ENCODE measurements around the gene ARFGAP3.
"Not testable (repeated sequence)": the region's sequence is repeated elsewhere in the genome, so short reads cannot be mapped to it uniquely, and the experiment has no call there.

Gene ARFGAP3

DNA sequence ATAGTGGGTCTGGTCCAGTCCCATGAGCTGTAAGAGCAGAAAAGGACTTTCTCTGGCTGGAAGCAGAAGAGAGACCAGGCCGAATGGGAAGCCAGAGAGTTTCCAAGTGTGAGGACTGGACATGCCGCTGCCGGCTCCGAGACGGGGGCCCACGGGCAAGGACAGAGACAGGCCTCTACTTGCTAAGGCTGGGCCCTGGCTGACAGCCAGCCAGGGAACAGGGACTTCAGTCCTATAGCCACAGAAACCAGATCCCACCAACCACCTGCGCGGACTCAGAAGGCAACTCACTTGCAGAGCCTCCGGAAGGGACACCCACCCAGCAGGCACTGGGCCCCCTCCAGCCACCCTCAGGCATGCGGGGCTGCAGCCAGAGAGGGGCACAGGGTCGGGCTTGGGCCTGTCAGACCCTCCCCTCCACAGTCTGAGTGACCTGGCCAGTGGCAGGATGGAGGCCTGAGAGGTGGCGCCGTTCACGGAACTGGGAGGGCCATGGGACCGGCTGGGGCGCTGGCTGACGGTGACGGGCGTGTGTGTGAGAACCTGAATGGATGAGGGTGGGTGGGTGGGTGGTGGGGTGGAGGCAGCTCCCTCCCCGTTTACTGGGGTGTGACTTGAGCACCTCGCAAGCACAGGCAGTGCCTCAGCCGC lies 88.6 kb downstream of the ARFGAP3 start:
- DNase-seq (ENCODE audit: low read depth): no peak

DNA sequence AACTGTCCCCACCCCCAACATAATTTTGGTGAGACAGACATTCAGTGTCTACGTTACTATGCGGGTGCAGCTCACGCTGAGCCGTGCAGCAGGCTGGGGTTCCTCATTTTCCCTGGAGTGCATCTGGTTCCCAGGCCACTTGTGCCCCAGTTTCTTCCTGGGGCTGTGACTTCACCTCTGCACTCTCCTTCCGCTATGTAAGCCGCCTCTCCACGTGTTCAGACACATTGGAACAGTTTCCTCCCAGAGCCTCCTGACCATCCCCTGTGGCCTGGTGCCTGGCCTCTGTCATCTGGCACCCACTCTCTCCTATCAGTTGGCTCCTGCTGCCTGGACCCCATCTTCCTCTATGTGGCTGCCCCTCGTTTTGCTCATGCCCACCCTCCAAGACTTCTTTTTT lies 90.2 kb downstream of the ARFGAP3 start:
- no peak for DNase-seq (ENCODE audit: low read depth)

DNA sequence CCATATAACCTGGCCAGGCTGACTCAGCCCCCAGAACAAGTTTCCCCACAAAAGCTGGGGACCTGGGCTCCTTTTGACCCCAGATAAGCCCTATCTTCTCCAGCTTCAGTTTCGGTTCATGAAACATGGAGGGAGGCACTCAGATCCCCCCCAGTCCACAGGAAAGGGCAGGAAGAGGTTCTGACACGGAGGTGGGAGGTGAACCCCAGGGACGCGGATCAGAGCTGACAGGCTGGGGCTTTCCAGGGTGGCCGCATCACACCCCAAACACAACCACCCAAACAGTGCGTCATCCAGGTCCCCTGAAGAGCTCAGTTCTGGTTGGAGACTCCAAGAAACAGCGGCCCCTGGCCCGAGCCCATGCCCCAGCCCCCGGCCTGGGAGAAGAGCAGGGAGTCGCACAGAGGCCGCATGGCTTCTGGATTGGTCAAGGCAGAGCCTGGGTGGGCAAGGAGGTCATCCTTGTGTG lies 92.1 kb downstream of the ARFGAP3 start:
- no peak for DNase-seq (ENCODE audit: low read depth)

DNA sequence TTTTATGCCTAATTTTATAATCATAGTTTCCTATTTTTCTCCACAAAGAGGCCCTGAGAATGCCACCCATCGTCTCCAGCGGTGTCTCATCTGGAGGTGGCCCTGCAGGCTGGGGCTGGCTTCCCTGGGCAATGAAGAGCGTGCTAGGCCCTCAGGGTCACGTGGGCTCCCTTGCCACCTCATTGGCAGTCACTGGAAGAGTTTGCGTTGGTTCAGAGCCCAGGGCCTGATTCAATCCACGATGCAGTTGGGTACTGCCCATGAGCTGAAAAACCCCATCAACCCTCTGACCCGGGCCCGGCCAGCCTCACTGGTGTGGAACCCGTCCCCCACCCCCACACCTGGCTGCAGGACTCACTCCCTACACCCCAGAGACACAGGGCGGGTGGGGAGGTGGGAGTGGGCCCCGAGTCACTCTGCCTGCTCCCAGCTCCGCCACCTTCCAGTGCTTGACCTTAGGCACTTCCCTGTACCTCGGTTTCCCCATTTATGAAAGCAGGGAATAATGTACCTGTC lies 93.0 kb downstream of the ARFGAP3 start:
- DNase-seq (ENCODE audit: low read depth): no peak

DNA sequence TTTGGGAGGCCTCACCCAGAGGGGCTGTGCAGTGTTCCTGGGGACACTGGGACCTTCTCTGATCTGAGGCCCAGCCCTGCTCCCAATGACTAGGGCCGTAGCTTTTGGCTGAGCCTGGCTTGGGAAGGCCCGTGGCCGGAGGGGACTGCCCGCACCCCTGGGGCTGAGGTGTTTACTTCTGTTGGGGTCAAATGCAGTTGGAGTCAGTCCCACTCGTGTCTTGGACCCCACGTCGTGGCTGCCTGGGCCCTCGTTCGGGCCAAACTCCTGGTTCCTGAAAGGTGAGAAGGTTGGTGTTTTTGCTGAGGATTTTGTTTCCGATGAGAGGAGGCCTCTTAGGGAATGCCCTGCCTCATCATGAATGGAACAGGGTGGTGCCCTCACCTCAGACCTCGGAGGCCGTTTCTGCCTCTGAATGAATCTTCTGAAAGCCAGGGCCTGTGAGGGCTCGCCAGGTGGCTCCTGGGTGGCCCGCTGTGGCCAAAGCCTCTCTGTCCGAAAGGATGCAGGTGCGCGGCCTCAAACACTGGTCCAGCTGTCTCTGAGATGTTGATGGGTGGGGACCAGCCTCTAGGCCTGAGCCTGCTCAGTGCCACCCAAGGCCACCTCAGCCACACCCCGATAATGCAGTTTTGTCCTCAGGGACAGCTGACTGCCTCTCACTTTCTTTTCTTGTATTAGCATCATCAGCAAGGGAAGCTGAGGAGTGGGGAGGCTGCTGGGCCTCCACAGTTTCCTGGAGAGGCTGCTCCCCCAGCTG lies 96.1 kb downstream of the ARFGAP3 start:
- DNase-seq (ENCODE audit: low read depth): no peak

GRCh38 chr22:42758931-42759629 lies 98.0 kb downstream of the ARFGAP3 start:
- peak; percentile 22 for DNase-seq (ENCODE audit: low read depth)

DNA sequence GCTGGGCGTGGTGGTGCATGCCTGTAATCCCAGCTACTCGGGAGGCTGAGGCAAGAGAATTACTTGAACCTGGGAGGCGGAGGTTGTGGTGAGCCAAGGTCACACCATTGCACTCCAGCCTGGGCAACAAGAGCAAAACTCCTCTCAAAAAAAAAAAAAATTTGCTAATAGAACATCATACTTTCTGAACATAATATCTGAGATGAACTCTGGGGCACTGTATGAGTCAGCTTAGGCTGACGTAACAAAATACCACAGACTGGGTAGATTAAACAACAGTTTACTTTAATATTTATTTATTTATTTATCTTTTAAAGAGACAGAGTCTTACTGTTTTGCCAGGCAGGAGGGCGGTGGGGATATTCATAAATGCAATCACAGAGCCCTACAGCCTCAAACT lies 101.5 kb downstream of the ARFGAP3 start:
- DNase-seq (ENCODE audit: low read depth): peak; percentile 83

DNA sequence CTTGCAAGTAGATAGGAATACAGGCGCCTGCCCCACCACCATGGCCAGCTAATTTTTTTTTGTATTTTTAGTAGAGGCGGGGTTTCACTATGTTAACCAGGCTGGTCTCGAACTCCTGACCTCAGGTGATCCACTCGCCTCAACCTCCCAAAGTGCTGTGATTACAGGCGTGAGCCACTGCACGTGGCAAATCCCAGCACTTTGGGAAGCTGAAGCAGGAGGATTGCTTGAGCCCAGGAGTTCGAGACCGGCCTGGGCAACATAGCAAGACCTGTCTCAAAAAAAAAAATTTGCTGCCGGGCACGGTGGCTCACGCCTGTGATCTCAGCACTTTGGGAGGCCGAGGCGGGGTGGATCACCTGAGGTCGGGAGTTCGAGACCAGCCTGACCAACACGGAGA lies 102.0 kb downstream of the ARFGAP3 start:
- not testable (repeated sequence) for DNase-seq (ENCODE audit: low read depth)

DNA sequence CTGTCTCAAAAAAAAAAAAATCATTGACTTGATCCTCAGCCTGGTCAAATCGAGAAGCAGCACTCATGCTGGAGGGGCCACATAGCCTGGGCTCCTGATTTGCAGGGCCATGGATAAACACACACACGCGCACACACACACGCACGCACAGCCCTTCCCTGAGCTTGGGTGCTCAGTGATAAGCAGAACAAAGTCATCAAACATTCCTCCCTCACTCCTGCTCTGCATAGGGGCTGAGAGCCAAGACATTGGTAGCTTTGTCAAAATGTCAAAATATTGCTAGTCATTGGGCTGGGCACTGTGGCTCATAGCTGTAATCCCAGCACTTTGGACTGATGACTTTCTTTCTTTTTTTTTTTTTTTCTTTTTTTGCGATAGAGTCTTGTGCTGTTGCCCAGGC lies 102.4 kb downstream of the ARFGAP3 start:
- peak; percentile 39 for DNase-seq (ENCODE audit: low read depth)

GRCh38 chr22:42752912-42753311 lies 104.2 kb downstream of the ARFGAP3 start:
- no peak for DNase-seq (ENCODE audit: low read depth)

DNA sequence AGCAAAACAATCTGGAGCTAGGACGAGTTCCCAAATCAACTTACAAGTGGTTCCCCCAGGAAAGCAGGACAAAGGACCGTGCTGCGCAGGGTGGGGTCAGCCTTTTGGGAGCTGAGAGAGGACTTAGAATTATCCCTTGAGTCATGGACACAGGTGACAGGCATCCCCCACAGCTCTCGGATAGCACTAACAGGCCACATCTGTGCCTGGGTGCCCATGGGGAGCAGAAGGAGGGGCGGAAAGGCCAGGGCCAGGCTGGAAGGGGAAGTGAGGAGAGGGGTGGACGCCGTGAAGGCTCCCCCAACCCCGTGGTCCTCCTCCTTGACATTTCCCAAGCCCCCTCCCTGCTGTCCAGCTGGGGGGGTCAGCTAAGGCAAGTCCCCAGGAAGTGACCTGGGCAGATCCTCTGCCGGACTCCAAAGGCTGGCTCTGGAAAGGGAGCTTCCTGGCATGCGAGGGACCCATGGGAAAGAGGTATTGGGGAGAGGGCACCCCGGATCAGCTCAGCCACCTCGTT lies 104.8 kb downstream of the ARFGAP3 start:
- no peak for DNase-seq (ENCODE audit: low read depth)

GRCh38 chr22:42750421-42750820 lies 106.7 kb downstream of the ARFGAP3 start:
- DNase-seq (ENCODE audit: low read depth): not testable (repeated sequence)

GRCh38 chr22:42747701-42748513 lies 109.2 kb downstream of the ARFGAP3 start:
- DNase-seq (ENCODE audit: low read depth): peak; percentile 93

All from ELR (cell line).